ENCODE measurements around the gene HDLBP.

The HDLBP gene

GRCh38 chr2:241228860-241229516 is 86.5 kb downstream of the HDLBP start:
- Histone ChIP-seq H3K4me2 (ENCODE audit: low read length) (no peak overlapping the region), H2AK5ac (ENCODE audit: low read length) (no peak overlapping the region), H3K14ac (ENCODE audit: low read length) (no peak overlapping the region), H3K9ac (ENCODE audit: low read length) (no peak overlapping the region), H3K18ac (ENCODE audit: low read length) (no peak overlapping the region), H3K4me1 (ENCODE audit: control insufficient read depth in 1 of 2, insufficient read depth in 2 of 2, low read length in 2 of 2) (peaks cover 0 to 1% of the 10 kb centered on the region in 2 experiments), H3K27ac (ENCODE audit: low read depth, low read length) (no peak overlapping the region), H3K36me3 (ENCODE audit: control insufficient read depth in 1 of 2, insufficient read depth in 2 of 2, low read length in 2 of 2) (peaks cover 86% of the 10 kb centered on the region in 2 experiments), H4K91ac (ENCODE audit: low read depth, low read length) (no peak overlapping the region), H3K27me3 (ENCODE audit: insufficient read depth, low read length) (no peaks in the 10 kb centered on the region), H3K23ac (ENCODE audit: low read length) (no peak overlapping the region), H2AFZ (ENCODE audit: insufficient read depth, low read length, poor library complexity) (no peak overlapping the region), H3K79me1 (ENCODE audit: low read length) (no peaks in the 10 kb centered on the region), H2BK12ac (ENCODE audit: low read length) (no peak overlapping the region), H3K4me3 (ENCODE audit: low read depth, low read length) (no peak overlapping the region), H3K4ac (ENCODE audit: low read depth, low read length) (no peak overlapping the region), H4K12ac (ENCODE audit: low read depth, low read length) (no peak overlapping the region), H3K79me2 (ENCODE audit: control insufficient read depth, insufficient read depth, low read length, poor library complexity) (no peaks in the 10 kb centered on the region), H3K9me3 (ENCODE audit: insufficient read depth, low read depth, low read length) (no peaks in the 10 kb centered on the region), H2BK120ac (ENCODE audit: insufficient read depth, low read length, poor library complexity) (no peak overlapping the region), H2BK5ac (ENCODE audit: low read depth, low read length, poor library complexity) (no peak overlapping the region), H4K8ac (ENCODE audit: low read depth, low read length) (no peak overlapping the region)
- no CpG with 5 or more reads among the region's 20 CpGs for WGBS (ENCODE audit: extremely low coverage, insufficient coverage, insufficient read length)
- no peak for DNase-seq

- Histone ChIP-seq H2AK5ac (ENCODE audit: low read length) (no peak overlapping the region), H3K23ac (ENCODE audit: low read length) (no peak overlapping the region), H3K27me3 (ENCODE audit: insufficient read depth, low read length) (no peaks in the 10 kb centered on the region), H2BK120ac (ENCODE audit: insufficient read depth, low read length, poor library complexity) (no peak overlapping the region), H3K4me2 (ENCODE audit: low read length) (no peak overlapping the region), H3K4ac (ENCODE audit: low read depth, low read length) (no peak overlapping the region), H3K18ac (ENCODE audit: low read length) (no peak overlapping the region), H2BK5ac (ENCODE audit: low read depth, low read length, poor library complexity) (no peak overlapping the region), H4K91ac (ENCODE audit: low read depth, low read length) (no peak overlapping the region), H4K8ac (ENCODE audit: low read depth, low read length) (no peak overlapping the region), H2AFZ (ENCODE audit: insufficient read depth, low read length, poor library complexity) (no peak overlapping the region), H3K27ac (ENCODE audit: low read depth, low read length) (no peak overlapping the region), H3K4me3 (ENCODE audit: low read depth, low read length) (no peak overlapping the region), H3K79me1 (ENCODE audit: low read length) (no peaks in the 10 kb centered on the region), H3K9ac (ENCODE audit: low read length) (no peak overlapping the region), H3K36me3 (ENCODE audit: control insufficient read depth in 1 of 2, insufficient read depth in 2 of 2, low read length in 2 of 2) (peaks cover 78 to 79% of the 10 kb centered on the region in 2 experiments), H2BK12ac (ENCODE audit: low read length) (no peak overlapping the region), H3K79me2 (ENCODE audit: control insufficient read depth, insufficient read depth, low read length, poor library complexity) (no peaks in the 10 kb centered on the region), H3K4me1 (ENCODE audit: control insufficient read depth in 1 of 2, insufficient read depth in 2 of 2, low read length in 2 of 2) (peaks cover 0 to 4% of the 10 kb centered on the region in 2 experiments), H3K14ac (ENCODE audit: low read length) (no peak overlapping the region), H3K9me3 (ENCODE audit: insufficient read depth, low read depth, low read length) (no peaks in the 10 kb centered on the region), H4K12ac (ENCODE audit: low read depth, low read length) (no peak overlapping the region)
- WGBS (ENCODE audit: extremely low coverage, insufficient coverage, insufficient read length): no CpG with 5 or more reads among the region's 26 CpGs
- DNase-seq: no peak
These were observed 87.2 kb downstream of the HDLBP start for GRCh38 chr2:241228081-241228859.

GRCh38 chr2:241227594-241227993 is 87.9 kb downstream of the HDLBP start:
- Histone ChIP-seq H3K79me2 (ENCODE audit: control insufficient read depth, insufficient read depth, low read length, poor library complexity) (no peaks in the 10 kb centered on the region), H4K12ac (ENCODE audit: low read depth, low read length) (no peak overlapping the region), H2AK5ac (ENCODE audit: low read length) (no peak overlapping the region), H3K4me2 (ENCODE audit: low read length) (no peak overlapping the region), H3K14ac (ENCODE audit: low read length) (no peak overlapping the region), H4K91ac (ENCODE audit: low read depth, low read length) (no peak overlapping the region), H3K36me3 (ENCODE audit: control insufficient read depth in 1 of 2, insufficient read depth in 2 of 2, low read length in 2 of 2) (peaks cover 72 to 73% of the 10 kb centered on the region in 2 experiments), H2BK5ac (ENCODE audit: low read depth, low read length, poor library complexity) (no peak overlapping the region), H3K9me3 (ENCODE audit: insufficient read depth, low read depth, low read length) (no peaks in the 10 kb centered on the region), H4K8ac (ENCODE audit: low read depth, low read length) (no peak overlapping the region), H3K9ac (ENCODE audit: low read length) (no peak overlapping the region), H3K4me1 (ENCODE audit: control insufficient read depth in 1 of 2, insufficient read depth in 2 of 2, low read length in 2 of 2) (peaks cover 0 to 4% of the 10 kb centered on the region in 2 experiments), H3K4me3 (ENCODE audit: low read depth, low read length) (no peak overlapping the region), H2BK120ac (ENCODE audit: insufficient read depth, low read length, poor library complexity) (no peak overlapping the region), H3K79me1 (ENCODE audit: low read length) (no peaks in the 10 kb centered on the region), H3K27ac (ENCODE audit: low read depth, low read length) (no peak overlapping the region), H2AFZ (ENCODE audit: insufficient read depth, low read length, poor library complexity) (no peak overlapping the region), H3K27me3 (ENCODE audit: insufficient read depth, low read length) (no peaks in the 10 kb centered on the region), H2BK12ac (ENCODE audit: low read length) (no peak overlapping the region), H3K4ac (ENCODE audit: low read depth, low read length) (no peak overlapping the region), H3K23ac (ENCODE audit: low read length) (no peak overlapping the region), H3K18ac (ENCODE audit: low read length) (no peak overlapping the region)
- DNase-seq: no peak
- no CpG with 5 or more reads among the region's 8 CpGs for WGBS (ENCODE audit: extremely low coverage, insufficient coverage, insufficient read length)

- Histone ChIP-seq H4K12ac (ENCODE audit: low read depth, low read length) (no peak overlapping the region), H2AFZ (ENCODE audit: insufficient read depth, low read length, poor library complexity) (no peak overlapping the region), H3K14ac (ENCODE audit: low read length) (no peak overlapping the region), H3K27ac (ENCODE audit: low read depth, low read length) (no peak overlapping the region), H4K8ac (ENCODE audit: low read depth, low read length) (no peak overlapping the region), H3K18ac (ENCODE audit: low read length) (no peak overlapping the region), H3K4me1 (ENCODE audit: control insufficient read depth in 1 of 2, insufficient read depth in 2 of 2, low read length in 2 of 2) (peaks cover 0 to 4% of the 10 kb centered on the region in 2 experiments), H2BK5ac (ENCODE audit: low read depth, low read length, poor library complexity) (no peak overlapping the region), H2AK5ac (ENCODE audit: low read length) (no peak overlapping the region), H2BK12ac (ENCODE audit: low read length) (no peak overlapping the region), H4K91ac (ENCODE audit: low read depth, low read length) (no peak overlapping the region), H3K9me3 (ENCODE audit: insufficient read depth, low read depth, low read length) (no peaks in the 10 kb centered on the region), H3K23ac (ENCODE audit: low read length) (no peak overlapping the region), H3K4ac (ENCODE audit: low read depth, low read length) (no peak overlapping the region), H3K4me3 (ENCODE audit: low read depth, low read length) (no peak overlapping the region), H2BK120ac (ENCODE audit: insufficient read depth, low read length, poor library complexity) (no peak overlapping the region), H3K36me3 (ENCODE audit: control insufficient read depth in 1 of 2, insufficient read depth in 2 of 2, low read length in 2 of 2) (peaks cover 66 to 68% of the 10 kb centered on the region in 2 experiments), H3K9ac (ENCODE audit: low read length) (no peak overlapping the region), H3K4me2 (ENCODE audit: low read length) (no peak overlapping the region), H3K79me2 (ENCODE audit: control insufficient read depth, insufficient read depth, low read length, poor library complexity) (no peaks in the 10 kb centered on the region), H3K79me1 (ENCODE audit: low read length) (no peaks in the 10 kb centered on the region), H3K27me3 (ENCODE audit: insufficient read depth, low read length) (no peaks in the 10 kb centered on the region)
- no CpG with 5 or more reads among the region's 19 CpGs for WGBS (ENCODE audit: extremely low coverage, insufficient coverage, insufficient read length)
- no peak for DNase-seq
These were observed 88.5 kb downstream of the HDLBP start for GRCh38 chr2:241226723-241227572.
